HCT116 (cell line): Measurements from ENCODE around the gene GRIPAP1. TPM values are rescaled to one million over a fixed set of nuclear protein-coding genes. Genes with fewer than 3 reads are reported as not detected.

Experiments used
- ATAC-seq: fragments of 200-7000 bp; cut with Tn5 transposase; 2 replicates; pipeline ENCODE4 v1.9.1; 2020; ENCODE audit warnings: mild to moderate bottlenecking, moderate library complexity
- BruUV-seq: library from RNA; stranded (reverse); fragments of 400-500 nt; replicated peaks from 2 replicates; lab custom pipeline; 2021; lab: Mats Ljungman, UMichigan
- CTCF ChIA-PET: fragments of 300-600 bp; sonication (Branson Sonifier 250); formaldehyde crosslinking; loops from one replicate; lab custom pipeline; 2021; ENCODE audit warnings: antibody characterized with exemption; lab: Charles Lee
- POLR2A ChIA-PET: fragments of 300-600, 350-600 bp; sonication (Branson Sonifier 250); formaldehyde crosslinking; loops from one replicate; lab custom pipeline; 2021; ENCODE audit warnings: antibody characterized with exemption; lab: Charles Lee
- RAD21 ChIA-PET, 2 experiments: fragments of 300-600 bp; sonication (Branson Sonifier 250); formaldehyde crosslinking; loops; one replicate each; lab custom pipeline; 2023; ENCODE audit warnings: low total read pairs in 2 of 2; ENCODE audit not compliant: uncharacterized antibody in 2 of 2, unreplicated experiment in 2 of 2, low non-redundant PET in 1 of 2; lab: Charles Lee
- DNase-seq: peaks from one replicate; pipeline ENCODE4 v3.0.0-alpha.2; 2010; ENCODE audit warnings: low read depth, low spot score
- H2AFZ ChIP-seq: fragments of 200-600 bp; shearing (Covaris generic), sonication (generic); 2 replicates; pipeline ENCODE4 v1.6.1; 2017; ENCODE audit warnings: low read depth, mixed run types, mixed read lengths, antibody characterized with exemption, low read length; ENCODE audit not compliant: poor library complexity, severe bottlenecking
- H3K27ac ChIP-seq: 2 replicates; pipeline ENCODE4 v1.5.1; 2012; ENCODE audit warnings: low read depth, low read length
- H3K27me3 ChIP-seq: fragments of 200-600 bp; sonication (generic); 2 replicates; pipeline ENCODE4 v1.6.1; 2016; ENCODE audit warnings: mixed run types, low read length, mixed read lengths; ENCODE audit not compliant: insufficient read depth
- H3K36me3 ChIP-seq, 2 experiments: fragments of 200-500 bp in 1 of 2; fragments of 200-600 bp in 1 of 2; sonication (Bioruptor generic) in 1 of 2; sonication (generic) in 1 of 2; 2 replicates each; pipeline versions ENCODE4 v1.5.1 to v1.6.1; 2014 to 2016; ENCODE audit warnings: low read length in 2 of 2, inconsistent platforms in 1 of 2, mixed read lengths in 1 of 2, mixed run types in 1 of 2; ENCODE audit not compliant: insufficient read depth in 2 of 2, control insufficient read depth in 1 of 2
- H3K4me1 ChIP-seq, 2 experiments: fragments of 200-600 bp in 1 of 2; sonication (generic) in 1 of 2; 2 replicates each; pipeline versions ENCODE4 v1.5.1 to v1.6.1; 2012 to 2017; ENCODE audit warnings: low read length in 2 of 2, inconsistent platforms in 1 of 2, mild to moderate bottlenecking in 1 of 2, mixed read lengths in 1 of 2, mixed run types in 1 of 2, moderate library complexity in 1 of 2; ENCODE audit not compliant: insufficient read depth in 2 of 2, control insufficient read depth in 1 of 2
- H3K4me2 ChIP-seq: fragments of 200-600 bp; sonication (generic); 2 replicates; pipeline ENCODE4 v1.6.1; 2017; ENCODE audit warnings: mixed run types, low read length, mixed read lengths
- H3K4me3 ChIP-seq, 2 experiments: fragments of 200-600 bp in 1 of 2; sonication (generic) in 1 of 2; replicated peaks in 1 of 2; 2 replicates each; pipeline ENCODE4 v1.5.1; 2011 to 2016; ENCODE audit warnings: low read length in 2 of 2, control low read depth in 1 of 2, low read depth in 1 of 2, mild to moderate bottlenecking in 1 of 2, mixed read lengths in 1 of 2, mixed run types in 1 of 2
- H3K79me2 ChIP-seq: fragments of 200-600 bp; sonication (generic); 2 replicates; pipeline ENCODE4 v1.6.1; 2017; ENCODE audit warnings: mild to moderate bottlenecking, mixed run types, low read length, moderate library complexity, mixed read lengths; ENCODE audit not compliant: insufficient read depth
- H3K9ac ChIP-seq: fragments of 200-600 bp; sonication (generic); 2 replicates; pipeline ENCODE4 v1.6.1; 2016; ENCODE audit warnings: low read length, mixed read lengths
- H3K9me2 ChIP-seq: fragments of 200-600 bp; sonication (generic), shearing (Covaris generic); 2 replicates; pipeline ENCODE4 v1.6.1; 2017; ENCODE audit warnings: mixed run types, mild to moderate bottlenecking, moderate library complexity; ENCODE audit not compliant: insufficient read depth
- H3K9me3 ChIP-seq, 2 experiments: fragments of 200-500 bp in 1 of 2; fragments of 200-600 bp in 1 of 2; sonication (Bioruptor generic) in 1 of 2; sonication (generic) in 1 of 2; 2 replicates each; pipeline ENCODE4 v1.6.1; 2014 to 2017; ENCODE audit warnings: low read length in 2 of 2, mixed read lengths in 2 of 2, inconsistent platforms in 1 of 2, low read depth in 1 of 2, mild to moderate bottlenecking in 1 of 2, mixed run types in 1 of 2, moderate library complexity in 1 of 2; ENCODE audit not compliant: control insufficient read depth in 1 of 2, insufficient read depth in 1 of 2
- H4K20me1 ChIP-seq: fragments of 200-600 bp; sonication (generic), shearing (Covaris generic); 2 replicates; pipeline ENCODE4 v1.6.1; 2017; ENCODE audit warnings: mixed run types, mild to moderate bottlenecking, moderate library complexity; ENCODE audit not compliant: insufficient read depth
- CBX3 ChIP-seq: IDR thresholded peaks from 2 replicates; pipeline ENCODE4 v1.6.1; 2012; ENCODE audit warnings: low read depth
- CTCF ChIP-seq, 3 experiments: fragments of 200-600 bp in 1 of 3; sonication (generic) in 1 of 3; IDR thresholded peaks in 2 of 3; conservative IDR thresholded peaks in 1 of 3; 2 replicates each; pipeline ENCODE4 v1.5.1; 2012 to 2017; ENCODE audit warnings: low read depth in 2 of 3, low read length in 2 of 3, antibody characterized with exemption in 1 of 3, borderline replicate concordance in 1 of 3, control low read depth in 1 of 3, mild to moderate bottlenecking in 1 of 3, mixed read lengths in 1 of 3, mixed run types in 1 of 3, moderate library complexity in 1 of 3; ENCODE audit not compliant: insufficient read depth in 1 of 3
- EZH2phosphoT487 ChIP-seq: fragments of 200-600 bp; IDR thresholded peaks from 2 replicates; pipeline ENCODE4 v1.6.1; 2018; ENCODE audit warnings: antibody characterized with exemption, borderline replicate concordance
- JUND ChIP-seq: IDR thresholded peaks from 2 replicates; pipeline ENCODE4 v1.6.1; 2012
- RAD21 ChIP-seq: IDR thresholded peaks from 2 replicates; pipeline ENCODE4 v1.6.1; 2012; ENCODE audit warnings: low read depth, mild to moderate bottlenecking
- SP1 ChIP-seq: IDR thresholded peaks from 2 replicates; pipeline ENCODE4 v1.6.1; 2012; ENCODE audit warnings: low read depth
- TCF7L2 ChIP-seq: IDR thresholded peaks from 2 replicates; pipeline ENCODE4 v1.7.0; 2011; ENCODE audit warnings: borderline replicate concordance, inconsistent platforms; ENCODE audit not compliant: insufficient read depth, insufficient read length; ENCODE audit errors: extremely low read depth
- YY1 ChIP-seq: IDR thresholded peaks from 2 replicates; pipeline ENCODE4 v1.6.1; 2011; ENCODE audit warnings: low read length, low read depth, moderate library complexity, mild to moderate bottlenecking; ENCODE audit not compliant: insufficient replicate concordance; ENCODE audit errors: extremely low read depth
- ZNF274 ChIP-seq: fragments of 200-500 bp; sonication (Bioruptor generic); IDR thresholded peaks from 2 replicates; pipeline ENCODE4 v1.6.1; 2014; ENCODE audit warnings: mild to moderate bottlenecking, low read depth, low read length, inconsistent platforms
- intact Hi-C: fragments of 100-400 bp; cut with micrococcal nuclease; formaldehyde crosslinking; loops from 2 replicates; pipeline ENCODE4 v1.10.0; 2022
- total RNA-seq: library from RNA; stranded (reverse); gene quantifications from one replicate; pipeline ENCODE4 v1.2.1, GENCODE V29; 2021; ENCODE audit not compliant: unreplicated experiment
- TF ChIP-seq, protein P1 (sequence below): IDR thresholded peaks from 2 replicates; pipeline ENCODE4 v1.6.1; 2012; ENCODE audit warnings: low read depth

Gene GRIPAP1
- total RNA-seq, 1 experiment from 2014 or later = 39.4 TPM

GRCh38 chrX:49041744-49042580 is 39.9 kb upstream of the GRIPAP1 start:
- H3K27ac ChIP-seq = peak overlapping the region; percentile 94
- ChIA-PET RAD21 (no interaction called here), POLR2A (interaction anchor here (1.0 kb wide), 1 partner anchor 40 kb away, joined by 4 read pairs; the partner anchor contains the start of gene GRIPAP1), CTCF (no interaction called here)
- no peaks in the 10 kb centered on the region for H4K20me1 ChIP-seq
- TSS peak; percentile 72 for BruUV-seq
- ATAC-seq (no peak), DNase-seq (no peak)
- no peak overlapping the region for H2AFZ ChIP-seq
- H3K79me2 ChIP-seq = peaks cover 36% of the 10 kb centered on the region
- no peaks in the 10 kb centered on the region for H3K9me2 ChIP-seq
- no peaks in the 10 kb centered on the region for H3K27me3 ChIP-seq
- intact Hi-C loops = loop anchor here (2.0 to 10.0 kb wide), 3 partner anchors 40 to 123 kb away; partner anchors contain the start of genes GRIPAP1 and MAGIX
- peak overlapping the region; percentile 69 for H3K4me3 ChIP-seq
- peak overlapping the region; percentile 87 for H3K4me2 ChIP-seq
- peaks cover 23 to 34% of the 10 kb centered on the region in 2 experiments for H3K4me1 ChIP-seq
- peak overlapping the region; percentile 88 for H3K9ac ChIP-seq
- TF ChIP-seq RAD21 = no peak
- no peak for TF ChIP-seq CBX3
- no peak for TF ChIP-seq JUND
- TF ChIP-seq TCF7L2 = no peak
- TF ChIP-seq, protein P1, sequence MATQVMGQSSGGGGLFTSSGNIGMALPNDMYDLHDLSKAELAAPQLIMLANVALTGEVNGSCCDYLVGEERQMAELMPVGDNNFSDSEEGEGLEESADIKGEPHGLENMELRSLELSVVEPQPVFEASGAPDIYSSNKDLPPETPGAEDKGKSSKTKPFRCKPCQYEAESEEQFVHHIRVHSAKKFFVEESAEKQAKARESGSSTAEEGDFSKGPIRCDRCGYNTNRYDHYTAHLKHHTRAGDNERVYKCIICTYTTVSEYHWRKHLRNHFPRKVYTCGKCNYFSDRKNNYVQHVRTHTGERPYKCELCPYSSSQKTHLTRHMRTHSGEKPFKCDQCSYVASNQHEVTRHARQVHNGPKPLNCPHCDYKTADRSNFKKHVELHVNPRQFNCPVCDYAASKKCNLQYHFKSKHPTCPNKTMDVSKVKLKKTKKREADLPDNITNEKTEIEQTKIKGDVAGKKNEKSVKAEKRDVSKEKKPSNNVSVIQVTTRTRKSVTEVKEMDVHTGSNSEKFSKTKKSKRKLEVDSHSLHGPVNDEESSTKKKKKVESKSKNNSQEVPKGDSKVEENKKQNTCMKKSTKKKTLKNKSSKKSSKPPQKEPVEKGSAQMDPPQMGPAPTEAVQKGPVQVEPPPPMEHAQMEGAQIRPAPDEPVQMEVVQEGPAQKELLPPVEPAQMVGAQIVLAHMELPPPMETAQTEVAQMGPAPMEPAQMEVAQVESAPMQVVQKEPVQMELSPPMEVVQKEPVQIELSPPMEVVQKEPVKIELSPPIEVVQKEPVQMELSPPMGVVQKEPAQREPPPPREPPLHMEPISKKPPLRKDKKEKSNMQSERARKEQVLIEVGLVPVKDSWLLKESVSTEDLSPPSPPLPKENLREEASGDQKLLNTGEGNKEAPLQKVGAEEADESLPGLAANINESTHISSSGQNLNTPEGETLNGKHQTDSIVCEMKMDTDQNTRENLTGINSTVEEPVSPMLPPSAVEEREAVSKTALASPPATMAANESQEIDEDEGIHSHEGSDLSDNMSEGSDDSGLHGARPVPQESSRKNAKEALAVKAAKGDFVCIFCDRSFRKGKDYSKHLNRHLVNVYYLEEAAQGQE = no peak
- TF ChIP-seq EZH2phosphoT487 = no peak
- no peak for TF ChIP-seq SP1
- TF ChIP-seq YY1 = no peak
- TF ChIP-seq CTCF (IDR thresholded peaks at IDR 0.05 in 2 of 3, conservative IDR thresholded peaks at IDR 0.05 in 1 of 3; ENCODE audit: borderline replicate concordance in 1 of 3, insufficient read depth in 1 of 3, low read depth in 2 of 3, low read length in 2 of 3) = no peak
- no peak for TF ChIP-seq ZNF274
- peaks cover 4 to 5% of the 10 kb centered on the region in 2 experiments; a peak in 3 of 4 replicates for H3K36me3 ChIP-seq
- H3K9me3 ChIP-seq = no peaks in the 10 kb centered on the region
